IMR-90 (cell line): Measurements from ENCODE around the gene CASS4.

ENCODE experiments used
- CEBPB ChIP-seq: IDR thresholded peaks from 2 replicates; pipeline ENCODE4 v1.6.1; 2012; ENCODE audit warnings: low read depth, low read length, improper control_type of control experiment
- CHD1 ChIP-seq: IDR thresholded peaks from 2 replicates; pipeline ENCODE4 v1.6.1; 2012; ENCODE audit warnings: low read depth, low read length, improper control_type of control experiment
- CTCF ChIP-seq: conservative IDR thresholded peaks from 2 replicates; pipeline ENCODE4 v1.5.1; 2012; ENCODE audit warnings: mild to moderate bottlenecking, low read depth, low read length, improper control_type of control experiment
- ELK1 ChIP-seq: fragments of 150-350 bp; IDR thresholded peaks from 2 replicates; pipeline ENCODE4 v1.6.1; 2016; ENCODE audit warnings: low read depth, mild to moderate bottlenecking, low read length, moderate library complexity, borderline replicate concordance
- MAFK ChIP-seq: IDR thresholded peaks from 2 replicates; pipeline ENCODE4 v1.6.1; 2012; ENCODE audit warnings: low read depth, low read length, improper control_type of control experiment
- POLR2A ChIP-seq: IDR thresholded peaks from 2 replicates; pipeline ENCODE4 v1.6.1; 2012; ENCODE audit warnings: mild to moderate bottlenecking, low read depth, low read length
- RAD21 ChIP-seq: IDR thresholded peaks from 2 replicates; pipeline ENCODE4 v1.6.1; 2012; ENCODE audit warnings: low read length, improper control_type of control experiment
- RCOR1 ChIP-seq: IDR thresholded peaks from 2 replicates; pipeline ENCODE4 v1.6.1; 2012; ENCODE audit warnings: mild to moderate bottlenecking, low read length, improper control_type of control experiment; ENCODE audit not compliant: insufficient replicate concordance
- RFX5 ChIP-seq: IDR thresholded peaks from 2 replicates; pipeline ENCODE4 v1.8.0; 2012; ENCODE audit warnings: low read depth, mild to moderate bottlenecking, low read length, moderate library complexity
- USF2 ChIP-seq: fragments of 150-350 bp; IDR thresholded peaks from 2 replicates; pipeline ENCODE4 v1.6.1; 2017; ENCODE audit warnings: mild to moderate bottlenecking, antibody characterized with exemption, low read length, low read depth

- TF ChIP-seq POLR2A = no peak
- TF ChIP-seq CTCF = no peak
- TF ChIP-seq RCOR1 = no peak
- TF ChIP-seq MAFK = no peak
- TF ChIP-seq CEBPB = no peak
- no peak for TF ChIP-seq CHD1
- TF ChIP-seq RFX5 = no peak
- TF ChIP-seq ELK1 = no peak
- TF ChIP-seq RAD21 = no peak
- no peak for TF ChIP-seq USF2
Measured at GRCh38 chr20:56440346-56441007, 28.4 kb downstream of the CASS4 start.
